Ishikawa (cell line): ENCODE measurements around the gene EMP2.

Source experiments
- CEBPB ChIP-seq: IDR thresholded peaks from 2 replicates; pipeline ENCODE4 v1.6.1; 2012
- EGR1 ChIP-seq: IDR thresholded peaks from 2 replicates; pipeline ENCODE4 v1.6.1; 2012
- EP300 ChIP-seq: IDR thresholded peaks from 2 replicates; pipeline ENCODE4 v1.6.1; 2012; ENCODE audit warnings: borderline replicate concordance
- TAF1 ChIP-seq: IDR thresholded peaks from 2 replicates; pipeline ENCODE4 v1.6.1; 2012; ENCODE audit warnings: low read depth, mild to moderate bottlenecking
- YY1 ChIP-seq: IDR thresholded peaks from 2 replicates; pipeline ENCODE4 v1.6.1; 2012; ENCODE audit warnings: low read depth
- TF ChIP-seq, protein P1 (sequence below): IDR thresholded peaks from 2 replicates; pipeline ENCODE4 v1.6.1; 2012
- TF ChIP-seq, protein P2 (sequence below): IDR thresholded peaks from 2 replicates; pipeline ENCODE4 v1.6.1; 2012; ENCODE audit warnings: low read depth, mild to moderate bottlenecking
- TF ChIP-seq, protein P3 (sequence below): IDR thresholded peaks from 2 replicates; pipeline ENCODE4 v1.6.1; 2012

DNA sequence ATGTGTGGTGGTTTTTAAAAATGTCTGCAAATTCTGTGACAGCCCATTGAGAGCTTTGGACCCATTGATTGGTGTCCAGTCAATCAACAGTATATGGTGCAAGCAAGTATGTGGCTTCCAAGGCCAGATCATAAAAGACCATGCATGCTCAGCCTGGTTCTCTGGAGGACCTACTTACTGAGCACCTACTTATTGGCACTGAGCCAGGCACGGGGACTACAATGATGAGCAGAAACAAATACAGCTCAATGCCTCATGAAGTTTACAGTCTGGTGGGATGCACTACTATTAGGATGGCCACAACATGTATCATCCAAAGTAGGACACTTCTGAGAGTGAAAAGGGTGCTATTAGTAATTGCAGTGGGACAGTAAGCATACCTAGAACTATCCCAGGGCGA lies 7.2 kb upstream of the EMP2 start:
- TF ChIP-seq CEBPB (no peak), TAF1 (no peak), YY1 (no peak), EP300 (no peak), EGR1 (no peak)
- TF ChIP-seq, protein P1, sequence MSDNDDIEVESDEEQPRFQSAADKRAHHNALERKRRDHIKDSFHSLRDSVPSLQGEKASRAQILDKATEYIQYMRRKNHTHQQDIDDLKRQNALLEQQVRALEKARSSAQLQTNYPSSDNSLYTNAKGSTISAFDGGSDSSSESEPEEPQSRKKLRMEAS = no peak
- TF ChIP-seq, protein P2, sequence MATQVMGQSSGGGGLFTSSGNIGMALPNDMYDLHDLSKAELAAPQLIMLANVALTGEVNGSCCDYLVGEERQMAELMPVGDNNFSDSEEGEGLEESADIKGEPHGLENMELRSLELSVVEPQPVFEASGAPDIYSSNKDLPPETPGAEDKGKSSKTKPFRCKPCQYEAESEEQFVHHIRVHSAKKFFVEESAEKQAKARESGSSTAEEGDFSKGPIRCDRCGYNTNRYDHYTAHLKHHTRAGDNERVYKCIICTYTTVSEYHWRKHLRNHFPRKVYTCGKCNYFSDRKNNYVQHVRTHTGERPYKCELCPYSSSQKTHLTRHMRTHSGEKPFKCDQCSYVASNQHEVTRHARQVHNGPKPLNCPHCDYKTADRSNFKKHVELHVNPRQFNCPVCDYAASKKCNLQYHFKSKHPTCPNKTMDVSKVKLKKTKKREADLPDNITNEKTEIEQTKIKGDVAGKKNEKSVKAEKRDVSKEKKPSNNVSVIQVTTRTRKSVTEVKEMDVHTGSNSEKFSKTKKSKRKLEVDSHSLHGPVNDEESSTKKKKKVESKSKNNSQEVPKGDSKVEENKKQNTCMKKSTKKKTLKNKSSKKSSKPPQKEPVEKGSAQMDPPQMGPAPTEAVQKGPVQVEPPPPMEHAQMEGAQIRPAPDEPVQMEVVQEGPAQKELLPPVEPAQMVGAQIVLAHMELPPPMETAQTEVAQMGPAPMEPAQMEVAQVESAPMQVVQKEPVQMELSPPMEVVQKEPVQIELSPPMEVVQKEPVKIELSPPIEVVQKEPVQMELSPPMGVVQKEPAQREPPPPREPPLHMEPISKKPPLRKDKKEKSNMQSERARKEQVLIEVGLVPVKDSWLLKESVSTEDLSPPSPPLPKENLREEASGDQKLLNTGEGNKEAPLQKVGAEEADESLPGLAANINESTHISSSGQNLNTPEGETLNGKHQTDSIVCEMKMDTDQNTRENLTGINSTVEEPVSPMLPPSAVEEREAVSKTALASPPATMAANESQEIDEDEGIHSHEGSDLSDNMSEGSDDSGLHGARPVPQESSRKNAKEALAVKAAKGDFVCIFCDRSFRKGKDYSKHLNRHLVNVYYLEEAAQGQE = no peak
- TF ChIP-seq, protein P3, sequence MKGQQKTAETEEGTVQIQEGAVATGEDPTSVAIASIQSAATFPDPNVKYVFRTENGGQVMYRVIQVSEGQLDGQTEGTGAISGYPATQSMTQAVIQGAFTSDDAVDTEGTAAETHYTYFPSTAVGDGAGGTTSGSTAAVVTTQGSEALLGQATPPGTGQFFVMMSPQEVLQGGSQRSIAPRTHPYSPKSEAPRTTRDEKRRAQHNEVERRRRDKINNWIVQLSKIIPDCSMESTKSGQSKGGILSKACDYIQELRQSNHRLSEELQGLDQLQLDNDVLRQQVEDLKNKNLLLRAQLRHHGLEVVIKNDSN = no peak
